C4-2B (cell line): ENCODE measurements around the gene EGFL8.
"Not testable (repeated sequence)": the region's sequence is repeated elsewhere in the genome, so short reads cannot be mapped to it uniquely, and the experiment has no call there.

Experiments used
- H3K27ac ChIP-seq: fragments of 450-650 bp; 2 replicates; pipeline ENCODE4 v1.5.1; 2017
- CTCF ChIP-seq: fragments of 450-650 bp; conservative IDR thresholded peaks from 2 replicates; pipeline ENCODE4 v1.5.1; 2017; ENCODE audit warnings: mild to moderate bottlenecking
- ZFX ChIP-seq: fragments of 450-650 bp; IDR thresholded peaks from 2 replicates; pipeline ENCODE4 v1.6.1; 2017

Gene EGFL8

GRCh38 chr6:32187009-32187709 is 22.8 kb downstream of the EGFL8 start:
- TF ChIP-seq ZFX = no peak
- TF ChIP-seq CTCF = no peak
- no peak overlapping the region for H3K27ac ChIP-seq

- not testable (repeated sequence) for H3K27ac ChIP-seq
Measured at GRCh38 chr6:32187725-32188380, 23.5 kb downstream of the EGFL8 start.

GRCh38 chr6:32188381-32189068 is 24.1 kb downstream of the EGFL8 start:
- TF ChIP-seq CTCF = no peak
- TF ChIP-seq ZFX = no peak
- H3K27ac ChIP-seq = peak overlapping the region; percentile 73; the same call in 1 of the 2 replicates

- TF ChIP-seq CTCF = no peak
- no peak for TF ChIP-seq ZFX
- H3K27ac ChIP-seq = peak overlapping the region; percentile 73
Measured at GRCh38 chr6:32189069-32189741, 24.8 kb downstream of the EGFL8 start.

GRCh38 chr6:32189742-32190053 is 25.3 kb downstream of the EGFL8 start:
- H3K27ac ChIP-seq = peak overlapping the region; percentile 73
- no peak for TF ChIP-seq ZFX
- TF ChIP-seq CTCF = no peak

GRCh38 chr6:32190054-32190851 is 25.9 kb downstream of the EGFL8 start, which contains the start of gene PBX2:
PBX2 (minus strand) TSS chr6:32190202; CDS start chr6:32189915, 287 bp downstream.
- no peak for TF ChIP-seq CTCF
- TF ChIP-seq ZFX = no peak
- peak within 1 kb of the TSS; percentile 73 for H3K27ac ChIP-seq

- peak overlapping the region; percentile 73 for H3K27ac ChIP-seq
- TF ChIP-seq CTCF (no peak), ZFX (no peak)
Measured at GRCh38 chr6:32190911-32191677, 26.7 kb downstream of the EGFL8 start.
